ENCODE measurements around the gene ZNF532. TPM values are rescaled to one million over a fixed set of nuclear protein-coding genes. Genes with fewer than 3 reads are reported as not detected.

The ZNF532 gene
- total RNA-seq, 4 donors from 2014 or later = 3.9 to 188 (median 12.7) TPM

DNA sequence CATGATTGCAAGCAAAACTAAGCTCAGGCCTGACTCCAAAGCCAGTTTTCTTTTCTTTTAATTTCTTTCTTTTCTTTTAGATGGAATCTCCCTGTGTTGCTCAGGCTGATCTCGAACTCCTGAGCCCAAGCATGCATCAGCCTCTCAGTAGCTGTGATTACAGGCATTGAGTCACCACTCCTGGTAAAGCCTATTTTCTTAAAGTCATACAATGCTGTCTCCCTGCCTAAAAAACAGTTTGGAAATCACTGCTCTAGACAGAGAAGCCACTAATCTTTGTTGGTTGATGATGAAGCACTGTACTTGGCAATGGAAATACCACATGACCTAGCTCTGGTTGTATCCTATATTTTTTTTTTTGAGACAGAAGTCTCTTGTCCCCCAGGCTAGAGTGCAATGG, 33.1 kb upstream of the ZNF532 start:
- H3K27ac ChIP-seq = no peak overlapping the region
- H3K36me3 ChIP-seq = no peaks in the 10 kb centered on the region
- DNase-seq = no peak

DNA sequence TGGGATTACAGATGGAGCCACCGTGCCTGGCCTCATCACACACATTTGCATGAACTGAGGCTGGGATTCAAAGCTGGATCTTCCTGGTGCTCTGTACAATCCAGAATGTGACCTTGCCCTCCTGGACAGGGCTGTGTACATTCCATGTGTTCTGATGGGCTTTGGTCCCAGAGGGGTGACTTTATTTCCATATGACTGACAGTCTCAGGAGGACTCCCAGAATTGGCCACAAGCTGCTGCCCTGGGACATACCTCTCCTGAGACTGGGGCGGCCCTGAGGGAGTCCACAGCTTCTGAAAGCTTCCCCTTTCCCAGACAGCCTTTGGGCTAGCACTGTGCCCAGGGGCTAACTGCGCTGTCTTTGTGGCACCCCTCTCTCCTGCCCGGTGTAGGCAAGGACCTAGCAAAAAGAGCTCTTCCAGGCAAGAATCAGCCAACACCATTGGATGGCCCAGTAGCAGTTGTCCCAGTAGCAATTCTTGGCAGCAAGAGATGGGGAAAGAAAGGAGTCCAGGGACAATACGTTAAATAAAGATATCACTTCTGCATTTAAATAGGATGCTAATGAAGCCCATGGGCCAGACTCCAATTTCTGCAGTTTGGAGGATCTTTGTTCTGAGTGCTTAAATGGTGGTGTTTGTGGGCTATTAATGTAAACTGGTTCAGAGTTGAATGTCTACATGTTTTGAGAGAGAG, 26.4 kb upstream of the ZNF532 start:
- no peaks in the 10 kb centered on the region for H3K4me1 ChIP-seq
- TF ChIP-seq, protein P1, sequence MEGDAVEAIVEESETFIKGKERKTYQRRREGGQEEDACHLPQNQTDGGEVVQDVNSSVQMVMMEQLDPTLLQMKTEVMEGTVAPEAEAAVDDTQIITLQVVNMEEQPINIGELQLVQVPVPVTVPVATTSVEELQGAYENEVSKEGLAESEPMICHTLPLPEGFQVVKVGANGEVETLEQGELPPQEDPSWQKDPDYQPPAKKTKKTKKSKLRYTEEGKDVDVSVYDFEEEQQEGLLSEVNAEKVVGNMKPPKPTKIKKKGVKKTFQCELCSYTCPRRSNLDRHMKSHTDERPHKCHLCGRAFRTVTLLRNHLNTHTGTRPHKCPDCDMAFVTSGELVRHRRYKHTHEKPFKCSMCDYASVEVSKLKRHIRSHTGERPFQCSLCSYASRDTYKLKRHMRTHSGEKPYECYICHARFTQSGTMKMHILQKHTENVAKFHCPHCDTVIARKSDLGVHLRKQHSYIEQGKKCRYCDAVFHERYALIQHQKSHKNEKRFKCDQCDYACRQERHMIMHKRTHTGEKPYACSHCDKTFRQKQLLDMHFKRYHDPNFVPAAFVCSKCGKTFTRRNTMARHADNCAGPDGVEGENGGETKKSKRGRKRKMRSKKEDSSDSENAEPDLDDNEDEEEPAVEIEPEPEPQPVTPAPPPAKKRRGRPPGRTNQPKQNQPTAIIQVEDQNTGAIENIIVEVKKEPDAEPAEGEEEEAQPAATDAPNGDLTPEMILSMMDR (IDR thresholded peaks at IDR 0.05) = no peak
- H3K27ac ChIP-seq = no peak overlapping the region
- H3K9me3 ChIP-seq = no peaks in the 10 kb centered on the region
- H3K4me3 ChIP-seq = no peak overlapping the region
- H3K27me3 ChIP-seq = no peaks in the 10 kb centered on the region
- DNase-seq = no peak
- no peaks in the 10 kb centered on the region for H3K36me3 ChIP-seq

More for the DNA sequence above, 33.1 kb upstream of the ZNF532 start:
- Histone ChIP-seq H3K27me3 (no peaks in the 10 kb centered on the region), H3K9me3 (no peaks in the 10 kb centered on the region), H3K4me3 (no peak overlapping the region), H3K4me1 (no peaks in the 10 kb centered on the region)
- TF ChIP-seq, protein P1 (IDR thresholded peaks at IDR 0.05) = no peak
- TF ChIP-seq POLR2A (IDR thresholded peaks at IDR 0.05) = no peak

DNA sequence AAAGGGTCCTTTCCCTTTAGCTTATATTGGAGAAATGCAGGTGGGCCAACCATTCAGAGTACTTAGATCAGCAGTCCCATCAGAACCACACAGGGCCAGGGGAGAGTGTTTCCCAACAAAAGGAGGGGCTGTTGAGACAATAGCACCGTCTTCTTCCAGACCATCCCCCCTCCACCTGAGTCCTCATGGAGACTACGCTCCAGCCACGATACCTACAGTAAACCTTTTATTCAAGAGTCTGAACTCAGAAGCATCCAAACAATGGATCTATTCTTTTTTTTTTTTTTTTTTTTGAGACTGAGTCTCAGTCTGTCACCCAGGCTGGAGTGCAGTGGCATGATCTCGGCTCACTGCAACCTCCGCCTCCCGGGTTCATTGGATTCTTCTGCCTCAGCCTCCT, 25.7 kb upstream of the ZNF532 start:
- H3K27ac ChIP-seq = no peak overlapping the region

DNA sequence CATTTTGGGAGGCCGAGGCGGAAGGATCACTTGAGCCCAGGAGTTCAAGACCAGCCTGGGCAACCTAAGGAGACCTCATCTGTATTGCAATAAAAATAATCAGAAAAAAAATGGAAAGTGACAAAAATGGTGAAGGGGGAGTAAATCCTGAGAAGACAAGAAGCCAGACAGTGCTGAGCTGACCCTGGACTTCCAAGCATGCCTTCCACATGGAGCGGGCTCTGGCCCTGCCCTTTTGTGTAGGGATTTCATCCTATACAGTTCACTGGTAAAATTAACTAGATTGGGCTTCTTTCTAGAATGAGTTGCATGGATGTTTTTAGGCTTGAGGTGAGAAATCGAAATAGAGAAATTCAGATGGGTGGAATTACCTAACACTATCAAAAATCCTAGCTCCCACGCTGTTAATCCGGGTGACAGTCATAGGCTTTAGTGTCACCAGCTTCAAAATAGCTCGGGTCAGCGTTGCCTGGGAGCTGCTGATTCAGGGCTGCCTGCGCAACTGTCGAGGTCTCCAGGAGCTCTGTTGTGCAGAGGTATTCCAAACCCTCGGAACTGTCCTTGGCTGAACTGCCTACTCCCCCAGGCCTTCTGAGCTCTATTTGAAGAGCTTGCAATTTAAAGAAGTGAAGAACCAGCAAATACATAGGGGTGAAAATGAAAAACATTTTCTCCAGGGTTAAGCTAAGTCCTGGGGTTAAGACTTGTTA, 21.5 kb upstream of the ZNF532 start:
- no peak for TF ChIP-seq POLR2A (IDR thresholded peaks at IDR 0.05)
- TF ChIP-seq, protein P1 (IDR thresholded peaks at IDR 0.05) = no peak
- Histone ChIP-seq H3K27ac (no peak overlapping the region), H3K4me3 (no peak overlapping the region), H3K36me3 (no peaks in the 10 kb centered on the region), H3K9me3 (no peaks in the 10 kb centered on the region), H3K4me1 (peaks cover 0 to 4% (median 0%) of the 10 kb centered on the region in 4 donors), H3K27me3 (no peaks in the 10 kb centered on the region)
- DNase-seq = no peak

More for the DNA sequence above, 25.7 kb upstream of the ZNF532 start:
- no peak for TF ChIP-seq POLR2A (IDR thresholded peaks at IDR 0.05)
- TF ChIP-seq, protein P1 (IDR thresholded peaks at IDR 0.05) = no peak
- DNase-seq = no peak
- Histone ChIP-seq H3K4me3 (no peak overlapping the region), H3K9me3 (no peaks in the 10 kb centered on the region), H3K27me3 (no peaks in the 10 kb centered on the region), H3K36me3 (no peaks in the 10 kb centered on the region), H3K4me1 (no peaks in the 10 kb centered on the region)

DNA sequence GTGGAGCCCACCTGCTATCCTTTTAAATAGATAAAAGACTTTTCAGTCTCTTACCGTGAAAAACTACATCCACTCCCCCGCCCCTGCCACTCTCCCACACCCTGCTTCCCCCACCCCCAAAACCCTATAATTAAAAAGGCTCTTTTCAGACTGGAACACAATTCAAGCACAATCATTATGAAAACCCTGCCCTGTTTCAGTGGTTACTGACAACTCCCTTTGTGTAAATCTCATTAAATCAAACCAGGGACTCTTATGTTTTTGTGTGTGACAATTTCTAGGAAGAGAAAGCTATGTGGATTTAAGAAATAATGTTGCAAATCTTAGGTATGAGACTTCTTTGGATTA, 21.0 kb upstream of the ZNF532 start:
- H3K27me3 ChIP-seq = no peaks in the 10 kb centered on the region
- no peak overlapping the region for H3K27ac ChIP-seq
- no peak overlapping the region for H3K4me3 ChIP-seq
- TF ChIP-seq, protein P1 (IDR thresholded peaks at IDR 0.05) = no peak
- no peak for TF ChIP-seq POLR2A (IDR thresholded peaks at IDR 0.05)
- DNase-seq = no peak
- no peaks in the 10 kb centered on the region for H3K36me3 ChIP-seq
- H3K9me3 ChIP-seq = no peaks in the 10 kb centered on the region
- peaks cover 0 to 4% (median 0%) of the 10 kb centered on the region in 4 donors for H3K4me1 ChIP-seq

Data from Peyer's patch (tissue), 4 donors.